Activated naive CD8-positive, alpha-beta T cell treated with anti-CD3 and anti-CD28 coated beads, Interleukin-2, amount 50 U/mL, for 24 hours (primary cell): ENCODE results near the gene TRMT1.

Experiments used
- ATAC-seq: fragments of 150-1000 bp; cut with Tn5 transposase; one replicate; pipeline ENCODE4 v1.10.0; 2021
- DNase-seq: peaks from one replicate; pipeline ENCODE4 v3.0.0; 2021
- H3K27ac Mint-ChIP-seq: one replicate; pipeline ENCODE4 v1.8.0; 2021; ENCODE audit warnings: mild to moderate bottlenecking, mixed read lengths
- H3K27me3 Mint-ChIP-seq: one replicate; pipeline ENCODE4 v1.8.0; 2021; ENCODE audit warnings: mixed read lengths
- H3K36me3 Mint-ChIP-seq: one replicate; pipeline ENCODE4 v1.8.0; 2021; ENCODE audit warnings: low read depth, mixed read lengths
- H3K4me1 Mint-ChIP-seq: one replicate; pipeline ENCODE4 v1.8.0; 2021; ENCODE audit warnings: mixed read lengths
- H3K4me3 Mint-ChIP-seq: one replicate; pipeline ENCODE4 v1.8.0; 2021; ENCODE audit warnings: mild to moderate bottlenecking, moderate library complexity, mixed read lengths
- H3K9me3 Mint-ChIP-seq: one replicate; pipeline ENCODE4 v1.8.0; 2021; ENCODE audit warnings: mixed read lengths

Gene TRMT1

GRCh38 chr19:13087295-13087694, 29.2 kb downstream of the TRMT1 start:
- ATAC-seq = no peak
- no peaks in the 10 kb centered on the region for H3K9me3 Mint-ChIP-seq
- no peaks in the 10 kb centered on the region for H3K36me3 Mint-ChIP-seq
- no peak overlapping the region for H3K27ac Mint-ChIP-seq
- H3K27me3 Mint-ChIP-seq = no peaks in the 10 kb centered on the region
- H3K4me1 Mint-ChIP-seq = no peaks in the 10 kb centered on the region
- H3K4me3 Mint-ChIP-seq = no peak overlapping the region
- DNase-seq = no peak

GRCh38 chr19:13086341-13086740, 30.2 kb downstream of the TRMT1 start:
- Mint-ChIP-seq H3K27me3 (no peaks in the 10 kb centered on the region), H3K36me3 (no peaks in the 10 kb centered on the region), H3K9me3 (no peaks in the 10 kb centered on the region), H3K4me1 (no peaks in the 10 kb centered on the region), H3K27ac (no peak overlapping the region), H3K4me3 (no peak overlapping the region)
- DNase-seq (no peak), ATAC-seq (no peak)

DNA sequence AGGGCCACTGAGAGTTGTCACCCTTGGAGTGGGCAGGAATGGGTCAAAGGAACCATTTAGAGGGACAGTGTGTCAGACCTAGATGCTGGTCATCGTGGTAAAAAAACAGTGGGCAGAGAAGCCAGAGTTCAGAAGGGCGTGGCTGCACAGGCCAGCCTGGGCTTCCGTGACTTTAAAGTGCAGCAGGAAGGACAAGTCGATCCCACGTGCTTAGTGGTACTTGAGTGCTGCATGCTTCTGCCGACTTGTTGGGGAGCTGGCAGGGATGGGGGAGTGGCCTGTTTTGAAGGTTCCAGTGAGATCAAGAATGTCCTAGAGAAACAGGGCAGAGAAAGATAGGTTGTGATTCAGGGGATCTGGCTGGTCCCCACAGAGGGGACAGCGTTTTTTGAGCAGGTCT, 30.9 kb downstream of the TRMT1 start:
- H3K9me3 Mint-ChIP-seq = no peaks in the 10 kb centered on the region
- H3K27me3 Mint-ChIP-seq = no peaks in the 10 kb centered on the region
- H3K4me1 Mint-ChIP-seq = no peaks in the 10 kb centered on the region
- no peaks in the 10 kb centered on the region for H3K36me3 Mint-ChIP-seq
- ATAC-seq (no peak), DNase-seq (no peak)
- peak overlapping the region; percentile 22 for H3K27ac Mint-ChIP-seq
- no peak overlapping the region for H3K4me3 Mint-ChIP-seq

DNA sequence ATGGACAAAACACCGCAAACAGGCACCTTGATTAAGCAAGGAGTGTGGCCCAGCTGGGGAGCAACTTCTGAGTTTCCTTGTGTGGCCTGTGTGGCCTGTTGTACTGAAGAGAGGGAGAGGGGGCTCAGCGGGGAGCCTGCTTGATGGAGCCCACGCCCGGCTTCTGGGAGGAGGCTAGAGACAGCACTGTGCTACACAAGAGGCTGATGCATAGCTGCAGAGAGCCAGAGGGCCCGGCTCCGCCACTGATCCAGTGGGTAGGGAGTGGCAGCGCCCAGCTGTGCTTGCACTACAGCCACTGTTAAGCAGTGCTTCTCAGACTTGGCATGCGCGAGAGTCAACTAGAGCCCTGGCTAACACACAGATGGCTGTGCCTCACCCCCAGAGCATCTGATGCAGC, 32.9 kb downstream of the TRMT1 start:
- no peaks in the 10 kb centered on the region for H3K27me3 Mint-ChIP-seq
- no peaks in the 10 kb centered on the region for H3K4me1 Mint-ChIP-seq
- DNase-seq (no peak), ATAC-seq (no peak)
- no peaks in the 10 kb centered on the region for H3K9me3 Mint-ChIP-seq
- H3K4me3 Mint-ChIP-seq = no peak overlapping the region
- no peaks in the 10 kb centered on the region for H3K36me3 Mint-ChIP-seq
- H3K27ac Mint-ChIP-seq = no peak overlapping the region

GRCh38 chr19:13083008-13083404, 33.5 kb downstream of the TRMT1 start:
- H3K4me1 Mint-ChIP-seq = no peaks in the 10 kb centered on the region
- ATAC-seq (no peak), DNase-seq (no peak)
- no peaks in the 10 kb centered on the region for H3K36me3 Mint-ChIP-seq
- H3K4me3 Mint-ChIP-seq = no peak overlapping the region
- H3K27ac Mint-ChIP-seq = no peak overlapping the region
- H3K9me3 Mint-ChIP-seq = no peaks in the 10 kb centered on the region
- H3K27me3 Mint-ChIP-seq = no peaks in the 10 kb centered on the region

DNA sequence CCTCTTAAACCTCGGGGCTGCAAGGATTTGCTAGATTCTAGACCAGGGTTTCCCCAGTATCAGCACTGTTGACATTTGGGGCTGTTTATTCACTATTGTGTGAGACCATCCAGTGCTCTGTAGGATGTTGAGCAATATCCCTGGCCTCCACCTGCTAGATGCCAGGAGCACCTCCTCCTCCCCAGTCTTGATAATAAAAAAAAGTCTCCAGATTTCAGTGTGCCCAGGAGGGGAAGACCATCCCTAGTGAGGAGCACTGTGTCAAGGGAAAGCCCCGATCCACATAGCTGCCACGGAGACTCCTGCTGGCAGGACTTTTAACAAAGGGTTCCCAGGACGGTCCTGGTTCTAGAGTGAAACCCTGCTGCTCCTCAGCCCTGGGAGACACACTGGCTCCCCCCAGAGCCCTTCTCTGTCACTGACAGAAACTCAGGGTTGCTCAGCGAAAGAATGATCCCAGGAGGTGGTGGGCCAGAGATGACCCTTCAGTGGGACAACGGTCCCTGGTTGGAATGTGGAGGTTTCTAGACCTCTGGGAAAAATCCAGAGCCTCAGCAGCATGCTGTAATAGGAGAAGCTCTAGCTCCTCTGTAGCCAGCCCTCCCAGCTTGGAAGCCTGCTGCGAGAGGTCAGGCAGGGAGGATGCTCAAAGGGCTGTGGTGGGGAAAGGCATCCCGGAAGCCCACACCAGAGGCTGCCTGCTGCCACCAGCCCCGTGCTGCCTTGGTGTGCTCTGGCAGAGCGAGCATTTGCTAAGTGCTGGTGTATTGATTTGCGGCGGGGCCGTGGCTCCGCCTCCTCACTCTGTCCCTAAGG, 34.1 kb downstream of the TRMT1 start:
- ATAC-seq = no peak
- Mint-ChIP-seq H3K9me3 (no peaks in the 10 kb centered on the region), H3K27ac (no peak overlapping the region), H3K4me3 (no peak overlapping the region), H3K4me1 (no peaks in the 10 kb centered on the region), H3K36me3 (no peaks in the 10 kb centered on the region), H3K27me3 (no peaks in the 10 kb centered on the region)
- no peak for DNase-seq

DNA sequence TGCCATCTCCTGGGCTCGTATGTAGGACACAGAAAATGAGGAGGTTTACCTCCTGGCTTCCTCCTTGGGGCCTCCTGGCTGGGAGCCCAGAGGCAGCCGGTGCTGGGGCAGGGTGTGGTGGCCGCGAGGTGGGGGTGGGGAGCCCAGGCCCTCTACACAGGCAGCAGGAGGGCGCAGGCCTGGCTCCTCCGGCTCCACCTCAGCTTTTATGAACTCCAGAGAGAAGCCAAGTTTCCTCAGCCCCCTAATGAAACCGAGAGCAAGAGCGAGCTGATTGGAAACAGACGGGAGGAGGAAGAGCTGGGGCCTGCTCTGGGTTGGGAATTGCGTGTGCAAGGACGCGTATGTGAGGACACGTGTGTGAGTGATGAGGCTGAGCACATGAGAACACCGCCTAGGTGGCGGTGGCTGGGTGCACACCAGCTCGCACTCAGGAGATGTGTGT, 37.0 kb downstream of the TRMT1 start:
- no peaks in the 10 kb centered on the region for H3K27me3 Mint-ChIP-seq
- ATAC-seq = no peak
- no peaks in the 10 kb centered on the region for H3K9me3 Mint-ChIP-seq
- DNase-seq = no peak
- no peaks in the 10 kb centered on the region for H3K4me1 Mint-ChIP-seq
- H3K36me3 Mint-ChIP-seq = no peaks in the 10 kb centered on the region
- no peak overlapping the region for H3K27ac Mint-ChIP-seq
- no peak overlapping the region for H3K4me3 Mint-ChIP-seq

- Mint-ChIP-seq H3K9me3 (no peaks in the 10 kb centered on the region), H3K27ac (no peak overlapping the region), H3K4me1 (no peaks in the 10 kb centered on the region), H3K4me3 (no peak overlapping the region), H3K36me3 (no peaks in the 10 kb centered on the region), H3K27me3 (no peaks in the 10 kb centered on the region)
- ATAC-seq (no peak), DNase-seq (no peak)
These were observed 37.5 kb downstream of the TRMT1 start for GRCh38 chr19:13078897-13079541.

DNA sequence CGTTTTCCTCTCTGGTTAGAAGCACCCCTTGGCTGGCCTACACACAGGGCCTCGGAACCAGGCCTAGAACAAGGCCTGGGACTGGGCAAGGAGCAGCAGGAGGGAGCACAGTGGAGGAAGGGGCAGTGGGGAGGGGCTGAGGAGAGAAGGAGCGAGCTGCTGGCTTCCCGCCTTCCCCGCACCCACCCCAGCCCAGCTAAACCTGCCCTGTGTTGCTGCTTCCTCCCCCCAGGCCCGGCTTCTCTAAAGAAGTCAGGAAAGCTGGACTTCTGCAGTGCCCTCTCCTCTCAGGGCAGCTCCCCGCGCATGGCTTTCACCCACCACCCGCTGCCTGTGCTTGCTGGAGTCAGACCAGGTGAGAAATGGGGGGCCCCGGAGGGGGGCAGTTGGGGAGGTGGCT, 38.2 kb downstream of the TRMT1 start:
- no peak for ATAC-seq
- DNase-seq = no peak
- H3K36me3 Mint-ChIP-seq = no peaks in the 10 kb centered on the region
- H3K9me3 Mint-ChIP-seq = no peaks in the 10 kb centered on the region
- no peak overlapping the region for H3K27ac Mint-ChIP-seq
- no peak overlapping the region for H3K4me3 Mint-ChIP-seq
- H3K27me3 Mint-ChIP-seq = no peaks in the 10 kb centered on the region
- no peaks in the 10 kb centered on the region for H3K4me1 Mint-ChIP-seq

- H3K4me1 Mint-ChIP-seq = no peaks in the 10 kb centered on the region
- DNase-seq = no peak
- no peak for ATAC-seq
- no peaks in the 10 kb centered on the region for H3K36me3 Mint-ChIP-seq
- no peaks in the 10 kb centered on the region for H3K9me3 Mint-ChIP-seq
- H3K4me3 Mint-ChIP-seq = no peak overlapping the region
- no peak overlapping the region for H3K27ac Mint-ChIP-seq
- H3K27me3 Mint-ChIP-seq = no peaks in the 10 kb centered on the region
These were observed 39.3 kb downstream of the TRMT1 start for GRCh38 chr19:13077240-13077639.

- Mint-ChIP-seq H3K9me3 (no peaks in the 10 kb centered on the region), H3K27me3 (no peaks in the 10 kb centered on the region), H3K36me3 (no peaks in the 10 kb centered on the region), H3K27ac (no peak overlapping the region), H3K4me1 (no peaks in the 10 kb centered on the region), H3K4me3 (no peak overlapping the region)
- ATAC-seq (no peak), DNase-seq (no peak)
These were observed 39.8 kb downstream of the TRMT1 start for GRCh38 chr19:13076787-13077186.

DNA sequence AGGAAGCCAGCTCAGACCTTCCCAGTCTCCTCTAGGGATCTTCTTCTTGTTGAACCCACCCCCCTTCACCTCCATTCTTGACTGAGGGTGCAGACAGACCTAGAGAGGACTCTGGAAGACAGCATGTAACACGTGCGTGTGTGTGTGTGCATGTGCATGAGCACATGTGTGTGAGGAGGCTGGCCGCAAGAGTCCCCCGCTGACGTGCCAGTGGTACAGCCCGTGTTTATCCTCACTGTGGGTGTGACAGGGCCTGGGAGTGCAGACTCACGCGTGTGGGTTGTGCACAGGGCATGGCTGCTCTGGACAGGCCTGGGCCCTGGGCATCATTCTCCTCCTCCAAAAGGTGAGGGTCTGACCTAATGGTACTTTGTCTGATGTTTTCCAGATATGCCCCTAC, 40.2 kb downstream of the TRMT1 start:
- no peak overlapping the region for H3K4me3 Mint-ChIP-seq
- no peaks in the 10 kb centered on the region for H3K27me3 Mint-ChIP-seq
- no peak for DNase-seq
- no peak overlapping the region for H3K27ac Mint-ChIP-seq
- no peaks in the 10 kb centered on the region for H3K9me3 Mint-ChIP-seq
- H3K4me1 Mint-ChIP-seq = no peaks in the 10 kb centered on the region
- ATAC-seq = no peak
- no peaks in the 10 kb centered on the region for H3K36me3 Mint-ChIP-seq

GRCh38 chr19:13074378-13074777, 42.2 kb downstream of the TRMT1 start:
- H3K9me3 Mint-ChIP-seq = no peaks in the 10 kb centered on the region
- no peak overlapping the region for H3K4me3 Mint-ChIP-seq
- ATAC-seq (no peak), DNase-seq (no peak)
- no peaks in the 10 kb centered on the region for H3K4me1 Mint-ChIP-seq
- H3K36me3 Mint-ChIP-seq = no peaks in the 10 kb centered on the region
- H3K27me3 Mint-ChIP-seq = no peaks in the 10 kb centered on the region
- no peak overlapping the region for H3K27ac Mint-ChIP-seq

- Mint-ChIP-seq H3K9me3 (no peaks in the 10 kb centered on the region), H3K4me1 (no peaks in the 10 kb centered on the region), H3K27ac (no peak overlapping the region), H3K27me3 (no peaks in the 10 kb centered on the region), H3K36me3 (no peaks in the 10 kb centered on the region), H3K4me3 (no peak overlapping the region)
- DNase-seq (no peak), ATAC-seq (no peak)
These were observed 43.3 kb downstream of the TRMT1 start for GRCh38 chr19:13073263-13073662.

GRCh38 chr19:13072188-13072908, 44.2 kb downstream of the TRMT1 start:
- Mint-ChIP-seq H3K36me3 (no peaks in the 10 kb centered on the region), H3K9me3 (no peaks in the 10 kb centered on the region), H3K4me1 (no peaks in the 10 kb centered on the region), H3K27ac (no peak overlapping the region), H3K27me3 (no peaks in the 10 kb centered on the region), H3K4me3 (no peak overlapping the region)
- ATAC-seq (no peak), DNase-seq (no peak)
